ENCODE measurements around the gene GAB4.

Gene GAB4

GRCh38 chr22:16975155-16975885 is 32.7 kb downstream of the GAB4 start:
- DNase-seq = no peak

- DNase-seq = no peak
Measured at GRCh38 chr22:16974298-16975084, 33.5 kb downstream of the GAB4 start.

GRCh38 chr22:16973591-16974297 is 34.3 kb downstream of the GAB4 start:
- no peak for DNase-seq

- no peak for DNase-seq
Measured at GRCh38 chr22:16972311-16972710, 35.7 kb downstream of the GAB4 start.

GRCh38 chr22:16970446-16970845 is 37.6 kb downstream of the GAB4 start:
- no peak for DNase-seq

GRCh38 chr22:16969508-16970327 is 38.3 kb downstream of the GAB4 start:
- no peak for DNase-seq

GRCh38 chr22:16968218-16968595 is 39.8 kb downstream of the GAB4 start:
- no peak for DNase-seq

GRCh38 chr22:16967453-16968217 is 40.4 kb downstream of the GAB4 start:
- no peak for DNase-seq

GRCh38 chr22:16966251-16966650 is 41.8 kb downstream of the GAB4 start:
- DNase-seq = no peak

GRCh38 chr22:16965560-16965959 is 42.5 kb downstream of the GAB4 start:
- DNase-seq = no peak

- no peak for DNase-seq
Measured at GRCh38 chr22:16965083-16965482, 42.9 kb downstream of the GAB4 start.

- no peak for DNase-seq
Measured at GRCh38 chr22:16964366-16964765, 43.7 kb downstream of the GAB4 start.

- no peak for DNase-seq
Measured at GRCh38 chr22:16963189-16963945, 44.7 kb downstream of the GAB4 start.

GRCh38 chr22:16962501-16962900 is 45.5 kb downstream of the GAB4 start:
- DNase-seq = no peak

GRCh38 chr22:16961477-16962186 is 46.4 kb downstream of the GAB4 start:
- no peak for DNase-seq

GRCh38 chr22:16960884-16961249 is 47.2 kb downstream of the GAB4 start:
- no peak for DNase-seq

GRCh38 chr22:16960220-16960883 is 47.7 kb downstream of the GAB4 start:
- DNase-seq = no peak

- DNase-seq = no peak
Measured at GRCh38 chr22:16959345-16959930, 48.6 kb downstream of the GAB4 start.

- no peak for DNase-seq
Measured at GRCh38 chr22:16958475-16958874, 49.5 kb downstream of the GAB4 start.

GRCh38 chr22:16957781-16958180 is 50.2 kb downstream of the GAB4 start:
- DNase-seq = no peak
